Mesenchymal stem cell (in vitro differentiated cells and primary cell): ENCODE measurements around the gene SPDYA.

ENCODE experiments used
- DNase-seq: peaks from one replicate; pipeline ENCODE4 v3.0.0-alpha.2; 2013
- H2AFZ ChIP-seq: one replicate; pipeline ENCODE4 v1.6.1; 2013; ENCODE audit warnings: low read depth, mild to moderate bottlenecking, control low read depth, inconsistent platforms, low read length, moderate library complexity
- H2AK5ac ChIP-seq: 2 replicates; pipeline ENCODE4 v1.6.1; 2013; ENCODE audit warnings: low read length, moderate library complexity, mild to moderate bottlenecking, inconsistent platforms; ENCODE audit not compliant: severe bottlenecking
- H2BK120ac ChIP-seq: one replicate; pipeline ENCODE4 v1.6.1; 2013; ENCODE audit warnings: low read depth, mild to moderate bottlenecking, inconsistent platforms, low read length, moderate library complexity
- H2BK12ac ChIP-seq, 2 experiments: one replicate each; pipeline ENCODE4 v1.6.1; 2013; ENCODE audit warnings: inconsistent platforms in 2 of 2, low read length in 2 of 2, mild to moderate bottlenecking in 2 of 2, moderate library complexity in 2 of 2, control low read depth in 1 of 2
- H2BK15ac ChIP-seq: one replicate; pipeline ENCODE4 v1.6.1; 2013; ENCODE audit warnings: mild to moderate bottlenecking, low read depth, inconsistent platforms; ENCODE audit not compliant: poor library complexity, severe bottlenecking
- H2BK5ac ChIP-seq: 2 replicates; pipeline ENCODE4 v1.6.1; 2013; ENCODE audit warnings: low read depth, mild to moderate bottlenecking, low read length, control low read depth, inconsistent platforms; ENCODE audit not compliant: poor library complexity, severe bottlenecking
- H3K14ac ChIP-seq, 2 experiments: one replicate each; pipeline ENCODE4 v1.6.1; 2013; ENCODE audit warnings: inconsistent platforms in 2 of 2, low read length in 2 of 2, control low read depth in 1 of 2, mild to moderate bottlenecking in 1 of 2, moderate library complexity in 1 of 2
- H3K18ac ChIP-seq, 2 experiments: one replicate each; pipeline ENCODE4 v1.6.1; 2013; ENCODE audit warnings: inconsistent platforms in 2 of 2, low read length in 2 of 2, control low read depth in 1 of 2, low read depth in 1 of 2, mild to moderate bottlenecking in 1 of 2
- H3K23ac ChIP-seq, 2 experiments: one replicate each; pipeline ENCODE4 v1.6.1; 2013; ENCODE audit warnings: inconsistent platforms in 2 of 2, low read length in 2 of 2, mild to moderate bottlenecking in 2 of 2, moderate library complexity in 2 of 2, control low read depth in 1 of 2
- H3K27ac ChIP-seq: 2 replicates; pipeline ENCODE4 v1.5.1; 2013; ENCODE audit warnings: mild to moderate bottlenecking, moderate library complexity, low read length, control low read depth, inconsistent platforms; ENCODE audit not compliant: poor library complexity, severe bottlenecking
- H3K27me3 ChIP-seq, 2 experiments: 2 replicates each; pipeline versions ENCODE4 v1.6.1 to v1.7.0; 2013; ENCODE audit warnings: low read length in 2 of 2, mild to moderate bottlenecking in 2 of 2, moderate library complexity in 2 of 2, control low read depth in 1 of 2, inconsistent platforms in 1 of 2; ENCODE audit not compliant: control insufficient read depth in 1 of 2, insufficient read depth in 1 of 2
- H3K36me3 ChIP-seq, 2 experiments: 2 replicates each; pipeline versions ENCODE4 v1.6.1 to v1.7.0; 2013; ENCODE audit warnings: low read length in 2 of 2, control low read depth in 1 of 2, inconsistent platforms in 1 of 2, low read depth in 1 of 2, mild to moderate bottlenecking in 1 of 2; ENCODE audit not compliant: insufficient read depth in 2 of 2, control insufficient read depth in 1 of 2
- H3K4ac ChIP-seq, 2 experiments: one replicate each; pipeline ENCODE4 v1.6.1; 2013; ENCODE audit warnings: inconsistent platforms in 2 of 2, low read length in 2 of 2, mild to moderate bottlenecking in 2 of 2, moderate library complexity in 2 of 2, control low read depth in 1 of 2, low read depth in 1 of 2
- H3K4me1 ChIP-seq: 2 replicates; pipeline ENCODE4 v1.6.1; 2013; ENCODE audit warnings: low read depth, low read length, control low read depth; ENCODE audit not compliant: control insufficient read depth, insufficient read depth
- H3K4me2 ChIP-seq: 2 replicates; pipeline ENCODE4 v1.6.1; 2013; ENCODE audit warnings: low read length, mild to moderate bottlenecking, inconsistent platforms; ENCODE audit not compliant: poor library complexity, severe bottlenecking
- H3K4me3 ChIP-seq, 2 experiments: 2 replicates each; pipeline versions ENCODE4 v1.5.1 to v1.7.0; 2013; ENCODE audit warnings: low read length in 2 of 2, mild to moderate bottlenecking in 2 of 2, control low read depth in 1 of 2, low read depth in 1 of 2; ENCODE audit not compliant: insufficient read depth in 1 of 2
- H3K79me1 ChIP-seq: replicated peaks from 2 replicates; pipeline ENCODE4 v1.6.1; 2013; ENCODE audit warnings: mild to moderate bottlenecking, control low read depth, low read length, inconsistent platforms; ENCODE audit not compliant: poor library complexity, severe bottlenecking
- H3K9ac ChIP-seq: 2 replicates; pipeline ENCODE4 v1.7.0; 2013; ENCODE audit warnings: mild to moderate bottlenecking, low read length, moderate library complexity
- H3K9me3 ChIP-seq: 2 replicates; pipeline ENCODE4 v1.7.0; 2013; ENCODE audit warnings: mild to moderate bottlenecking, low read length; ENCODE audit not compliant: control insufficient read depth
- H4K8ac ChIP-seq: one replicate; pipeline ENCODE4 v1.6.1; 2013; ENCODE audit warnings: inconsistent platforms, mild to moderate bottlenecking, low read length, moderate library complexity
- H4K91ac ChIP-seq: one replicate; pipeline ENCODE4 v1.6.1; 2013; ENCODE audit warnings: mild to moderate bottlenecking, low read length, inconsistent platforms
- WGBS: methylation state at CpG from one replicate; pipeline ENCODE4 v1.1.7; 2013; ENCODE audit warnings: mixed read lengths; 5-methylcytosine and 5-hydroxymethylcytosine counted together

SPDYA gene

DNA sequence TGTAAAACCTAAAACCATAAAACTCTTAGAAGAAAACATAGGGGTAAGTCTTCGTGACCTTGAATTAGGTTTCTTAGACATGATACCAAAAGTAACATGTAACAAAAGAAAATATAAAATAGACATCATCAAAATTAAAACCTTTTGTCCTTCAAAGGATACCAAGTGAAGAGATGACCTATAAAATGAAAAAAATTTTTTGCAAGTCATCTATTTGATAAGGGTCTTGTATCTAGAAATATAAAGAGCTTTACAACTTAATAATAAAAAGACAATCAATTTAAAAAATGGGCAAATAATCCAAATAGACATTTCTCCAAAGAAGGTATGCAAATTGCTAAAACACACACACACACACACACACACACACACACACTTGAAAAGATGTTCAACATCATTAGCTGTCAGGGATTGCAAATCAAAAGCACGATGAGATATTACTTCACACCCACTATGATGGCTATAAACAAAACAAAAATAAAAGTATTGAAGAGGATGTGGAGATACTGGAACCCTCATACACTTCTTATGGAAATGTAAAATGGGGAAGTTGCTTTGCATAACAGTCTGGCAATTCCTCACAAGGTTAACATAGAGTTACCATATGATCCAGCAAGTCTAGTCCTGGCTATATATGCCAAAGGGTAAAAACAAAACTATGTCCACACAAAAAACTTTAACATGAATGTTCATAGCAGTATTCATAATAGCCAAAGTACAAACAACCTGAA is 23.3 kb downstream of the SPDYA start:
- no peak for DNase-seq
- Histone ChIP-seq H3K4me3 (no peak overlapping the region), H2BK15ac (no peak overlapping the region), H2BK120ac (no peak overlapping the region), H2BK12ac (no peak overlapping the region), H2BK5ac (no peak overlapping the region), H3K4ac (no peak overlapping the region), H2AFZ (no peak overlapping the region), H4K8ac (no peak overlapping the region), H3K27me3 (no peaks in the 10 kb centered on the region), H3K79me1 (no peaks in the 10 kb centered on the region), H3K4me2 (no peak overlapping the region), H4K91ac (no peak overlapping the region), H3K36me3 (no peaks in the 10 kb centered on the region), H3K4me1 (no peaks in the 10 kb centered on the region), H3K27ac (no peak overlapping the region), H2AK5ac (no peak overlapping the region), H3K18ac (no peak overlapping the region), H3K14ac (no peak overlapping the region), H3K23ac (no peak overlapping the region), H3K9me3 (no peaks in the 10 kb centered on the region), H3K9ac (no peak overlapping the region)
- no CpG with 5 or more reads among the region's 2 CpGs for WGBS

DNA sequence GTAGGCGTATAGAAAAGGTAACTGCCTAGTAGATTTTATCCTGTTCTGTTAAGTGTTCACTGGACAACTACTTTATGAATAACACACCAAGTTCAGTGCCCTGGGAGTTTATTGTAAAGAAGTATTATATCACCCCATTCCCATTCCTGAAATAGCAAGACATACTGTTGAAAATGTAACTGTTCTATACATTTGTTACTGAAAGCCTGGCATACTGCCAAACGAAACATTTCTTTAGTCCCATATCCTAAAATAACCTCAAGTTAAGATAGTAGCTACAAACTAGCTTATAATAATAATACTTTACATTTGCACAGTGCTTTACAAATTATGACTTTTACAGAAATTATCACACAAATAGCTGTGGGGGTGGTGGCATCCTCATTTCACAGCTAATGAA is 25.1 kb downstream of the SPDYA start:
- Histone ChIP-seq H2AK5ac (no peak overlapping the region), H3K18ac (no peak overlapping the region), H3K4me2 (no peak overlapping the region), H2BK12ac (no peak overlapping the region), H2BK120ac (no peak overlapping the region), H2AFZ (no peak overlapping the region), H2BK5ac (no peak overlapping the region), H3K9me3 (no peaks in the 10 kb centered on the region), H3K4me3 (no peak overlapping the region), H3K79me1 (no peaks in the 10 kb centered on the region), H3K14ac (no peak overlapping the region), H2BK15ac (no peak overlapping the region), H3K36me3 (peaks cover 0 to 3% of the 10 kb centered on the region in 2 experiments), H3K4ac (no peak overlapping the region), H3K4me1 (no peaks in the 10 kb centered on the region), H3K27ac (no peak overlapping the region), H3K27me3 (no peaks in the 10 kb centered on the region), H3K9ac (no peak overlapping the region), H3K23ac (no peak overlapping the region), H4K91ac (no peak overlapping the region), H4K8ac (no peak overlapping the region)
- no CpG with 5 or more reads among the region's 2 CpGs for WGBS
- DNase-seq, result no peak

DNA sequence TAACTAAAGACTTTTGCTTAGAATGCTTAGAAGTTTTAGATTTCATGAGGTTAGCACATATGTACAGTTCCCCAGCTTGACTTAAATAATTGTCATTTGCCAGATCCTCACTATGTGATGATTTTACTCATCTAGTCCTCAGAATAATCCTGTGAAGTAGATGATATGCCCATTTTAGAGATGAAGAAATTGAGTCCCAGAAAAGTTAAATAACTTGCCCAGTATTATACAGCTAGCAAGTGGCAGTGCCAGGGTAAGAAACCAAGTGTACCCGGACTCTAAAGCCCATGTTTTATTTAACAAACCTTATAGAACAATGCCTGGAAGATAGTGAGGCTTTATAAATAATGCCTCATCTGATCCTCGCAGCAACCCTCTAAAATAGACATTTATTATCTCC is 28.3 kb downstream of the SPDYA start:
- Histone ChIP-seq H4K91ac (no peak overlapping the region), H3K27me3 (no peaks in the 10 kb centered on the region), H3K79me1 (no peaks in the 10 kb centered on the region), H2AFZ (no peak overlapping the region), H4K8ac (no peak overlapping the region), H2BK12ac (no peak overlapping the region), H3K4me3 (no peak overlapping the region), H3K27ac (no peak overlapping the region), H3K23ac (no peak overlapping the region), H2BK15ac (no peak overlapping the region), H3K36me3 (peaks cover 0 to 6% of the 10 kb centered on the region in 2 experiments), H2BK120ac (no peak overlapping the region), H3K14ac (no peak overlapping the region), H3K18ac (no peak overlapping the region), H2BK5ac (no peak overlapping the region), H2AK5ac (no peak overlapping the region), H3K4ac (no peak overlapping the region), H3K9me3 (no peaks in the 10 kb centered on the region), H3K9ac (no peak overlapping the region), H3K4me2 (no peak overlapping the region), H3K4me1 (no peaks in the 10 kb centered on the region)
- DNase-seq, result no peak
- 99% methylated on average over 2 of the region's 2 CpGs for WGBS

DNA sequence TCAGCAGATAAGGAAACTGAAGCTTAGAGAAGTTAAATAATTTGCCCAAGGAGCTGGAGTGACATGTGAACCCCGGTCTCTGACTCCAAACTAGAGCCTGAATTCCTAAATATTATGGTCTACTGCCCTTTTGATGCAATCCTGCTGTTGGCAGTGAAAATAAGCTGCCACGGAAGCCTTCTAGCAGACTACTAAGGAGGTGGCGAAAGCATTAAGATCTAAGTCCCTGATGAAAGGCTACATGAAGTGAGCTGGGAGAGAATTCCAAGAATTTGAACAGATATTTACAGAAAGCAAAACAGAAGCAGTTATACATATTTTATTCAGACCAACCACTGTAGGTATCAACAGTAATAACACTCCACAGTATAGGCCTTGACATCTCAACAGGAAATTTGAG is 31.4 kb downstream of the SPDYA start:
- no peaks in the 10 kb centered on the region for H3K27me3 ChIP-seq
- H3K18ac ChIP-seq, result no peak overlapping the region
- H2BK15ac ChIP-seq, result no peak overlapping the region
- H3K79me1 ChIP-seq, result no peaks in the 10 kb centered on the region
- no peak overlapping the region for H4K8ac ChIP-seq
- peaks cover 8 to 18% of the 10 kb centered on the region in 2 experiments for H3K36me3 ChIP-seq
- no peaks in the 10 kb centered on the region for H3K9me3 ChIP-seq
- no peak overlapping the region for H2BK120ac ChIP-seq
- H3K23ac ChIP-seq, result no peak overlapping the region
- no peak overlapping the region for H4K91ac ChIP-seq
- H2AK5ac ChIP-seq, result no peak overlapping the region
- WGBS, result 62% methylated on average over 3 of the region's 3 CpGs
- H2BK5ac ChIP-seq, result no peak overlapping the region
- DNase-seq, result no peak
- H3K4me3 ChIP-seq, result no peak overlapping the region
- H3K4me2 ChIP-seq, result no peak overlapping the region
- no peaks in the 10 kb centered on the region for H3K4me1 ChIP-seq
- H2AFZ ChIP-seq, result no peak overlapping the region
- no peak overlapping the region for H2BK12ac ChIP-seq
- H3K14ac ChIP-seq, result no peak overlapping the region
- no peak overlapping the region for H3K4ac ChIP-seq
- no peak overlapping the region for H3K9ac ChIP-seq
- H3K27ac ChIP-seq, result peak overlapping the region; percentile 10
